Stimulated activated naive CD8-positive, alpha-beta T cell treated with anti-CD3 and anti-CD28 coated beads, Interleukin-15, amount 100 ng/mL, for 72 hours (primary cell): ENCODE data around the gene SLC30A1.

ENCODE experiments used
- ATAC-seq: fragments of 150-1000 bp; cut with Tn5 transposase; 2 replicates; pipeline ENCODE4 v1.10.0; 2021; ENCODE audit warnings: mild to moderate bottlenecking, moderate library complexity
- DNase-seq, 2 donors: peaks; one replicate each; pipeline ENCODE4 v3.0.0; 2021 to 2022
- H3K27ac Mint-ChIP-seq, 2 donors: one replicate each; pipeline ENCODE4 v1.8.0; 2022; ENCODE audit warnings: mild to moderate bottlenecking in 2 of 2, mixed read lengths in 2 of 2, moderate library complexity in 2 of 2
- H3K27me3 Mint-ChIP-seq: one replicate; pipeline ENCODE4 v1.8.0; 2022; ENCODE audit warnings: mixed read lengths
- H3K4me1 Mint-ChIP-seq: one replicate; pipeline ENCODE4 v1.8.0; 2022; ENCODE audit warnings: mild to moderate bottlenecking, mixed read lengths
- H3K4me3 Mint-ChIP-seq, 2 donors: one replicate each; pipeline ENCODE4 v1.8.0; 2022; ENCODE audit warnings: mild to moderate bottlenecking in 2 of 2, mixed read lengths in 2 of 2, moderate library complexity in 1 of 2
- H3K9me3 Mint-ChIP-seq, 2 donors: one replicate each; pipeline ENCODE4 v1.8.0; 2022; ENCODE audit warnings: mixed read lengths in 2 of 2

The SLC30A1 gene

DNA sequence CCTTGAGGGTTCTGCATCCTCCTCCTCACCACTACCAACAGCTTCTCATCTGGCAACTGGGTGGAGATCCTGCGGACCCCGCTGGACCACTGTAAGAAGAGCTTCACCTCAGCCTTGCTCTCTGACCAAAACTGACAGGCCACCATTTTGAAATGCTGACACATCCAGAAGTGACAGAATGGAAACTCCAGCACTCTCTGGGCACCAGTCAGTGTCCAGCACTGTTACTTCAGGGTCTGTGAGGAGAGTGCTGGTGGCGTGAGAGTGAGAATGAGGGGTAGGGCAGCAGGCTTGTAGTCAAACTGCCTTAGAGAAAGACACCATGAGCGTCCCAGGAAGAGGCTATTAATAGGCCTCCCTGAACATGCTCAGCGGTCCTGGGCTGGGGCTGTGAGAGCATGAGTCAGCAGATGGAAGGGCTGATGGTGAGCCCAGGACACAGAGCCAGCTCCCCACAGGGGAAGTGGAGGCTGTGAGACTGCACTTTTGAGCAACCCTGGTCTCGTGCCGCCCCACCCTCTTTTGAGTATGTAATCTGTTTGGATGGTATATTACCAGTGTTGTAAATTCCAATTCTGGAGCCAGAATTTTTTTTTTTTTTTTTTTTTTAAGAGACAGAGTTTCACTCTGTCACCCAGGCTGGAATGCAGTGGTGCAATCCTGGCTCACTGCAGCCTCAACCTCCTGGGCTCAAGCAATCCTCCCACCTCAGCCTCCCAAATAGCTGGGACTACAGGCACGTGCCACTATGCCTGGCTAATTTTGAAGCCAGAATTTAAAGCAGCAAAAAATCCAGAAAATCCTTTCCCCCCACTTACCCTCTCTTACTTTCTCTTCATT is 34.4 kb upstream of the SLC30A1 start:
- Mint-ChIP-seq H3K4me3 (no peak overlapping the region), H3K9me3 (no peaks in the 10 kb centered on the region), H3K27ac (peak overlapping the region in 1 of 2 donors; percentile 73), H3K4me1 (peaks cover 5% of the 10 kb centered on the region), H3K27me3 (no peaks in the 10 kb centered on the region)
- peak; percentile 28 for ATAC-seq
- no peak for DNase-seq

DNA sequence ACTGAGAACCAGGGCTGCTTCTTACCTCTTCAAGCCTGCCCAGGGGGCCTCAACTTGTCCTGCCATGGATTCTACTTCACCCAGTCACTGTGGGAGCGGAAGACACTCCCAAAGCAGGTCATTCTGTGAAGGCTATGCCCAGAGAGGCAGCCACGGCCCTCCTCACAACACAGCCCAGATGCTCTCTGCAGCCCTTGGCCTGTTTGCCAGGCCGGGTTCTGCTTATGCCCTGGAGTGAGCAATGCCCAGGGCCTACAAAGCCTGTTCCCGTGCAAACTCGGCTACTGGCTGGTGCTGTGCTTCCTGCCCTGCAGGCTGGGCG is 33.8 kb upstream of the SLC30A1 start:
- Mint-ChIP-seq H3K4me1 (peaks cover 10% of the 10 kb centered on the region), H3K9me3 (no peaks in the 10 kb centered on the region), H3K27ac (no peak overlapping the region), H3K4me3 (no peak overlapping the region), H3K27me3 (no peaks in the 10 kb centered on the region)
- DNase-seq (no peak), ATAC-seq (peak; percentile 35)

DNA sequence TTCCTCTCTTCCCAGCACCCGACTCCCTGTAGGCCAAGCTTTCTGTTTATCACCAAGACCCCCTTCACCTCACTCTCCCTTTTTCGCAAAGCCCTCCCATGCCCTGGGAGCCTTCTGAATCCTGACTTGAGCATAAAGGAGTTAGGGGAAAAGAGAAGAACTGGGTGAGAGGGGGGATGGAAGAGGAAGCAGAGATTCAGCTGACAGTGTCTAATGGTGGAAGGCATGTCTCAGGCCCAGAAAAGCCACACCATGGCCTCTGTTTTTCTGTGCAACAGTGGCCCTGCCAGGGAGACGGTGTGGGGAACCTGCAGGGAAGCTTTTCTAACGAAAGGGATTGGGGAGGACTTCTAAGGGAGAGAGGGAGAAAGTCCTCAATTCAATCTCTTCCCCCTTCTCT is 32.9 kb upstream of the SLC30A1 start:
- Mint-ChIP-seq H3K4me3 (no peak overlapping the region), H3K27me3 (no peaks in the 10 kb centered on the region), H3K9me3 (no peaks in the 10 kb centered on the region), H3K27ac (no peak overlapping the region), H3K4me1 (peaks cover 19% of the 10 kb centered on the region)
- no peak for DNase-seq
- no peak for ATAC-seq

DNA sequence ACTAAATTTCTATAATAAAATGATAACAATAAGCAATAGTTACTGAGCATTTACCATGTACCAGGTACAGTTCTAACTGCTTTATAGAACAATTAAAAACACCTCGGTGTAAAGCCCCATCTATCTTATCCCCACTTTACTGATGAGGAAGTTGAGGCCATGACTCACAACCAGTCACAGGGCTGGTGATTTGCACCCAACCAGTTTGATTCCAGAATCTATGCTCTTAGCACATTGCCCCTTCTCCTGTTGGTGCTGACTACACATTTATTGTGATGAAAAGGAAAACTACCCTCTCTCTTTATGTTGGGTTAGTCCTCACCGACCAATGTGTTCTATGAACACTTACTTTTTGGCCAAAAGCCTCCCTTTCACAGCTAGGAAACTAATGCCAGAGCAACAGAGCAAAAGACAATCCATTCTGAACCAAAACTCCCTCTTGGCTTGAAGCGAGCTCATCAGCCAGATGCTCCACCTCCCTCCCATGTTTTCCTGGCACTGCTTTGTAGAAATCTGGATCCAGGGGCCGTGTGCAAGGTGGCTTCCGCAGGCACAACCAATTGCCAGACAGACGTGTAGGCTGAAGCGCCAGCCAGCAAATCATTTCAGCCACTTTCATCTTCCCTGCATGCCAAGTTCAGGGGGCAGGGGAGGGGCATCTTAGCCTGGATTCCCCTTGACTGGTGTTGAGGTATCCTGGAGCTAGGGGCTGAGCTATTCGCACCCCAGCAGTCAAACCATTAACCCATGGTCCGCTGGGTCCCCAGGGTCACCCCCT is 32.0 kb upstream of the SLC30A1 start:
- Mint-ChIP-seq H3K9me3 (no peaks in the 10 kb centered on the region), H3K4me3 (no peak overlapping the region), H3K27ac (no peak overlapping the region), H3K4me1 (peaks cover 27% of the 10 kb centered on the region), H3K27me3 (no peaks in the 10 kb centered on the region)
- ATAC-seq (no peak), DNase-seq (no peak)

DNA sequence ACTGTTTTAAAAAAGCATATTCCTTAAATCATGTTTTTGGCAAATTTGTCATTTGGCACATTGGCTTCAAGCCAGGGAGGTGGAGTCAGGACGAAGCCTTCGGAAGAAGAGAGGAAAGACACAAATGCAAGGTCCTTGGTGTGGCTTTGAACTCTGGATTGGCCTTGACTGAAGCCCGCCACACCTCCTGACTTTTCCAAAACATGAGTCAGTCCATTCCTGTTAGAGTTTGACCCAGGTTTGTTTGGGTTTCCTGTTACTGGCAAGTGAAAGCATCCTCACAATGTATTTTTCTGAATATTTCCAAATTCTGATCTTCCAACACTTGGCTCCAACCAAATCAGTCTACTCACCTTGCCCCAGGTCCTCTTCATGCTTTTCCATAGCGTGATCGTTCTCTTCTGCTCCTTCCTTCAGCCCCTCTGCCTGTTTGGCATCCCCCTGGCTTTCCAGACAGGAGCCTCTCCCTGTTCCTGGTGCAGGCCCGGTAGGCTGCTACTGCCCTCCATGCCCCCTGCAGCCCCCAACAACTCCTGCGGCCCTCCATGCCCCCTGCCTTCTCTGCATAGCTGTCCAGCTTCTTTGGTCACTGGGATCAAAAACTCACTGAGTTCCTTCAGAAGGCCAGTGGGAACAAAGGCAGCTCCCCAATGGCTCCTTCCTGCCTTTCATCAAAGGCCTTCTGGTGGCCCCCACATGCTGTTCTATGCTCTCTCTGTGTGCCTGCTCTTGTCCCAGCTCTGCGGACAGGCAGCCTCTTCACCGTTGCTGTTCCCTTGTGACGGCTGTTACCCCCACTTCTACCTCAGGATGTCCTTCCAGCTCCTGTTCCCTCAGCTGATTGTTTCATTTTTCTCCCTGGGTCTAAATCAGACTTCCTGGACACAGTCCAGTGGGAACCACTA is 30.4 kb upstream of the SLC30A1 start:
- no peaks in the 10 kb centered on the region for H3K27me3 Mint-ChIP-seq
- no peak overlapping the region for H3K4me3 Mint-ChIP-seq
- H3K27ac Mint-ChIP-seq = no peak overlapping the region
- no peak for DNase-seq
- ATAC-seq = no peak
- no peaks in the 10 kb centered on the region for H3K9me3 Mint-ChIP-seq
- peaks cover 31% of the 10 kb centered on the region for H3K4me1 Mint-ChIP-seq

DNA sequence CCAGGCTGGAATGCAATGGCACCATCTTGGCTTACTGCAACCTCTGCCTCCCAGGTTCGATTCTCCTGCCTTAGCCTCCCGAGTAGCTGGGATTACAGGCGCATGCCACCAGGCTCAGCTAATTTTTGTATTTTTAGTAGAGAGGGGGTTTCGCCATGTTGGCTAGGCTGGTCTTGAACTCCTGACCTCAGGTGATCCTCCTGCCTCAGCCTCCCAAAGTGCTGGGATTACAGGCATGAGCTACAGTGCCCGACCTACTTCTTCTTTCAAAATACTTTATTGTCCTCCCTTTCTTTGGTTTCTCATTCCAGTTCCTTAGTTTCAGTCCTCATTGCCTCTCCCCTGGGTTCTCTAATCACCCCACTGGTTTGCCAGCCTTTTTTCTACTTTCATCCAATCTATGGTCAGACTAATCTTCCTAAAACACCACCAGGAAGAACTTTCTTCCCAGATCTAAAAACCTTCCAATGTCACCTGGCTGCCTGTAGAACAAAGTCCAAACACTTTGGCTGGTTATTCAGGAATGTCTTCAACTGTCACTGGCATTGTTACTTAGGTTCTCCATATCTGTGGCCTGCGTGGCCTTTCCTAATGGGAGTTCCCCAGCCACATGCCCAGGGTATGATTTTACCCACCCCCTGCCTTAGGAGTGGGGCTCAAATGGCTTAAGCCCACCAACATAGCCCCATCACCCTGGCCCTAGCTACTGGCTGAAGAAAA is 29.0 kb upstream of the SLC30A1 start:
- peak overlapping the region; percentile 42 to 46 for H3K27ac Mint-ChIP-seq

DNA sequence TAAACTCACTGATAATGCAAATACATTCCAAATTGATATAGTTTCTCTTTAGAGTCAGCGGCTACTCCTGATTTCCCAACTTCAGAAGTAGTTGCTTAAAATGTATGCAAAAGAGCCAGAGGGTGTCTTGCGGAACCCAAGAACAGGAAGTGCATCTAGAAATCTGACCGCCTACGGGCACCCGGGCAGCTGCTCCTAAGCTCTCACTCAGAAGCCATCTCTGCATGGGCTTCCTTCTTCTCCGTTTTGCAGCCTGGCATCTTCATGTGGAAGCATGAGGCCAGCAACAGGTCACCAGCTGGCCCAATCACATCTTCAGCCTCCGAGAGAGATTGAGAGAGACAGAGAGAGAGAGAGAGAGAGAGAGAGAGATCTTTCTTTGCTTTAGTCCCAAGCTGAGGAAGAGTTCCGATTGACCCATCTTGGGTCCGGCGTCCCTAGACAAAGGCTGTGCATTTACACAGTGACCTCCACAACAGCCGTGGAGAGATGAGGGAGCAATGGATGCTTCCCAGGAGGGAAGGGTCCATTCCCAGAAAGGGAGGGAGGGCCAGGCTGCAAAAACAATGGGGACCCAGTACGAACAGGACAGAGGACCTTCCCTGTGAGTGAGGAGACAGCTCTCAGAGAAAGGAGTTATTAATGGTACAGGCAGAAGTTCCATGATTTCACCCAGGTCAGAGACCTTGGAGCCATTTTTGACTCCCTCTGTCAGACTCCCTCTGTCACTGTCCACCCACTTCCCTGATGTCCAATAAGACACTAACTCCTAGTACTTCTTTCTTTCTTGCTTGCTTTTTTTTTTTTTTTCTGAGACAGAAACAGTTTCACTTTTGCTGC is 28.2 kb upstream of the SLC30A1 start:
- H3K4me3 Mint-ChIP-seq = peak overlapping the region; percentile 63 to 73
- DNase-seq = peak in 1 of 2 donors; percentile 16
- H3K9me3 Mint-ChIP-seq = no peaks in the 10 kb centered on the region
- peak; percentile 50 for ATAC-seq
- H3K27me3 Mint-ChIP-seq = no peaks in the 10 kb centered on the region
- peaks cover 26% of the 10 kb centered on the region for H3K4me1 Mint-ChIP-seq
- peak overlapping the region; percentile 93 to 94 for H3K27ac Mint-ChIP-seq

More for the DNA sequence above, 29.0 kb upstream of the SLC30A1 start:
- ATAC-seq (no peak), DNase-seq (no peak)
- H3K9me3 Mint-ChIP-seq = no peaks in the 10 kb centered on the region
- H3K4me1 Mint-ChIP-seq = peaks cover 26% of the 10 kb centered on the region
- peak overlapping the region in 1 of 2 donors; percentile 11 for H3K4me3 Mint-ChIP-seq
- no peaks in the 10 kb centered on the region for H3K27me3 Mint-ChIP-seq

DNA sequence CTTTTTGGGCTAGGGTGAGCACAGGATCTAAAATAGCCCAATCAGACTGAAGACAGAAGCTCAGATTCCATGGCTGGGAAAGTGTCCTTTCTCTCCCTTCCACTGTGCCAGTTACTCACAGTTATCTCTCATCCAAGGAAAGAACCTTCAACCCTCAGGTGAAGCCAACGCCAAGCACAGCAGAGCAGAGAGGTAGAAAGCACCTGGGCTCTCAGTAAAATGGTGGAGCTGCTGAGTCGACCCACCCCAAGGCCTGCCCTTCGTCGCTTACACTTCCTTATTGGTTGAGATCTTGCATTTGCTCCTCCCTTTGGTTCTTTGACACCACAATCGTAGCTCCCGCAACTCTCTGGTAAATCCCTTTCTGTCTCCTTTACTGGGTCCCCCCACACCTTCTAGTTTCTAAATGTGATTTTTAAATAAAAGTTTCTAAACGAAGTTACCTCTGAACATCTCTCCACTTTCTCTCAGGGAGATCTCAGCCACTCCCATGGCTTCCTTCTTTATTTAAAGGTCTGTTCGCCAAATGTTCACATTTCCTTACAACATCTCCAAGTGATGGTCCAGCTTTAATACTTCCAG is 27.5 kb upstream of the SLC30A1 start:
- DNase-seq (no peak), ATAC-seq (peak; percentile 39)
- Mint-ChIP-seq H3K27ac (no peak overlapping the region), H3K4me3 (peak overlapping the region; percentile 63 to 73), H3K27me3 (no peaks in the 10 kb centered on the region), H3K9me3 (no peaks in the 10 kb centered on the region), H3K4me1 (peaks cover 26% of the 10 kb centered on the region)

DNA sequence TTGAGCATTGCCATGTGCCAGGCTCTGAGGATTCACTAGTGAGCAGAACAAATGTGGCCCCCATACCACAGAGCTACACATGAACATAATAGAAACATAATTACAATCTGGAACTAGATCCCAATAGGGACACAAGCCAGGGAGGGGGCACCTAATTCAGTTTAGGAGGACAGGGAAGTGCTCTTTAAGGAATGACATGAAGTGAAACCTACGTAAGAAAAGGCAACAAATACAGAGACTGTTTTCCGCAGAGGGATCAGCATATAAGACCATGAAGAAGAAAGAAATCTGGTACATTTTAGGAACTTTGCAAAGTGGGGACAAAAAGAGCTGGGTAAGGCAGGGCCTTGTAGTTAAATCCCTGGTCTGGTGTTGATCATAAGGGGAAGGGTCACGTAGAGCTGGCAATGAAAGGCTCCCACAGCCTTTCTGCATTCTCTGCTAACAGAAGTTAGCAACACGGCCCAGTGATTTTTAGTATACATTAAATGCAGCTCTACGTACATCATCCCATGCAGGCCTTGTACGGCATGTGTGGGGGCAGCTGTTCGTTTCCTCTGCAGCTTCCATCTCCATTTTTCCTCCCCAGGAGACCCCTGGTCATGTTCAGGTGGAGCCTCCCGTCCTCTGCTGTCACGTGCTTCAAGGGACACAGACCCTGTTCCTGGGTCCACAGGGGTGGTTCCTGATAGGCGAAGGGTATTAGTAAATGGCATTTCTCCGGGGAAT is 26.8 kb upstream of the SLC30A1 start:
- Mint-ChIP-seq H3K27me3 (no peaks in the 10 kb centered on the region), H3K9me3 (no peaks in the 10 kb centered on the region), H3K4me1 (peaks cover 26% of the 10 kb centered on the region), H3K27ac (no peak overlapping the region), H3K4me3 (peak overlapping the region in 1 of 2 donors; percentile 42)
- DNase-seq (no peak), ATAC-seq (no peak)

DNA sequence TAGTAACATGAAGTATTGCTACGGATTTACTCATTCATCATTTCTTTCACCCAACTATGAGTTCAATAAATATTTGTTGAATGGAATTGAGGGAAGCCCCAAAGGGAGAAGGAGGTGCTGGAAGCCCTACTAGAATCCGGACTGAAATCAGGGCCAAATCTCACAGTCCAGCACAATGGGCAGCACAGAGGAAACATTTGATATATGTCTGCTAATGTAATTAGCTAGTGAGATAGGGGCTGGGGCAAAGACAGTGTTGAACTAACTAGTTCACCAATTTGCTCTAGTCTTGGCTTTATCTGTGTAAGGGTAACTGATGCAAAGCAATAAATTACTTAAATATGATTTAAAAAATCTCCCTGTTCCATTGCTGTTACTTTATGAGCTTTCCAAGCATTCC is 26.1 kb upstream of the SLC30A1 start:
- no peak overlapping the region for H3K27ac Mint-ChIP-seq
- no peak for DNase-seq
- H3K4me3 Mint-ChIP-seq = no peak overlapping the region
- peaks cover 26% of the 10 kb centered on the region for H3K4me1 Mint-ChIP-seq
- ATAC-seq = no peak
- no peaks in the 10 kb centered on the region for H3K9me3 Mint-ChIP-seq
- H3K27me3 Mint-ChIP-seq = no peaks in the 10 kb centered on the region

DNA sequence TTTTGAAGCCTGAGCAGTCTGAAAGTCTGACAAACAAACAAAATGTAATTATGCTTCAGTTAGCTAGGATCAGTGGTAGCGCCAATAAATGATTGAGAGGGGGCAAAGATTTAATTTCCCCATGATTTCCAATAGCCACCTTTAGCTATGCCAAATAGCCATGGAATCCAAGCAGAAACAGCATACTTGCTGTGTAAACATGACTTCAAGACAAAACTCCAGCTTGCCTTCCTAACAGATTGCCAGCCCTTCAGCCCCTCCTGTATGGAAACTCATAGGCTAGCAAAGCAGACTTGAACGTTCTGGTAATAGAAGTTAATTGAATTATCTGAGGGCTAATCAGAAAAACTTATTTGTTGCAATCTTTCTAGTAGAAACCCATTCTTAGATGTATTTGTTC is 25.6 kb upstream of the SLC30A1 start:
- DNase-seq (no peak), ATAC-seq (no peak)
- Mint-ChIP-seq H3K27ac (no peak overlapping the region), H3K9me3 (no peaks in the 10 kb centered on the region), H3K4me1 (peaks cover 26% of the 10 kb centered on the region), H3K4me3 (no peak overlapping the region), H3K27me3 (no peaks in the 10 kb centered on the region)

DNA sequence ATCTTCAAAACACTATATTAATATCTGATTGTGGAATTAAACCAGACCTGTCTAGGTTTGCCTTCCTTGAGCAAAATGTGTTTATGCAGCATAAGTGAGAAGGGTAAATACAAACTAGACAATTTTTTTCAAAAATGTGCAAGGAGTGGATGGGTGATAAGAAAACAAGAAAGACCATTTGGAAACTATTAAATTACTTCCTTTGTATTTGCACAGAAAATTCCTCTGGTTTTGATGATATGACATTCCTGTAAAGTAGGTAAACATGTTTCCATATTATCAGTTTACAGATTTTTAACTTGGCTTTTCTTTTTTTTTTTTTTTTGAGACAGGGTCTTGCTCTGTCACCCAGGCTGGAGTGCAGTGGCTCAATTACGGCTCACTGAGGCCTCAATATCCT is 24.8 kb upstream of the SLC30A1 start:
- Mint-ChIP-seq H3K4me3 (no peak overlapping the region), H3K9me3 (no peaks in the 10 kb centered on the region), H3K27me3 (no peaks in the 10 kb centered on the region), H3K4me1 (peaks cover 26% of the 10 kb centered on the region), H3K27ac (no peak overlapping the region)
- ATAC-seq = no peak
- no peak for DNase-seq

DNA sequence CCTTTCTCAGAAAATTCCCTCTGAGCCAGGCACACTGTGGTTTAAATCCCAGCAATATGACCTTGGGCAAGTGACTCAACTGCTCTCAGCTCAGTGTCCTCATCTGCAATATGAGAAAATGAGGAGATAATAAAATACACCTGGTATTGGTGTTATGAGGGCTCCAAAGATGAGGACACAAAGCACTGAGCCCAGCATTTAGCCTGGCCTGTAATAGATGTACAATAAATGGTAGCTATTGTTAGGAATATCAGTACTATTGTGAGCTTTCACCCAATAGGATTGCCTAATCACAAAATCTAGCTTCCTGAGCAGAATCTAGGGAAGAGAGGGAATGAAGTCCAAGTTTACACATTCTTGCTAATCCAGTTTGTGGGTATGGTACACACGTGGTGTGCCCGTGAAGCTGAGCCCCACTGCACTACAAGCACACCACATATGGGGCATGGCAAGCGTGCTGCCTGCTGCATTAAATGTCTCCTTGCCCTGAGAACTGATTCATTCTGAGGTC is 24.3 kb upstream of the SLC30A1 start:
- Mint-ChIP-seq H3K4me1 (peaks cover 26% of the 10 kb centered on the region), H3K9me3 (no peaks in the 10 kb centered on the region), H3K4me3 (no peak overlapping the region), H3K27me3 (no peaks in the 10 kb centered on the region), H3K27ac (no peak overlapping the region)
- no peak for DNase-seq
- no peak for ATAC-seq
